Measurements from ENCODE around the gene SLC22A24.

The SLC22A24 gene

DNA sequence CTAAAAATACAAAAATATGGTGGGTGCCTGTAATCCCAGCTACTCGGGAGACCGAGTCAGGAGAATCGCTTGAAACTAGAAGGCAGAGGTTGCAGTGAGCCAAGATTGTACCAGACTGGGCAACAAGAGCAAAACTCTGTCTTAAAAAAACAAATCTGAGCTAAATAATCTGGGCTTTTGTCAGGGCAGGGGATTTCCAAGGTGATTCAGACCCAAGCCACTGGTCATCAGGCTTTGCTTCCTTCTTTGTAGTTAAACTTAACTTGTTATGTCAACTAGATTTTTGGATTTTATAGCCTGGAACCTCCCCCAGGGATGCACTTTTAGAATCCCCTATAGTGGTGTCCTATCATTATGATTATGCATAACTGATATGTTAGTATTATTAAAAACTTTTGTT lies 101.4 kb downstream of the SLC22A24 start:
- H3K27me3 ChIP-seq (ENCODE audit: control insufficient read depth, insufficient read depth, low read length) = no peaks in the 10 kb centered on the region
- no peaks in the 10 kb centered on the region for H3K4me1 ChIP-seq (ENCODE audit: control insufficient read depth, insufficient read depth, low read length)
- H3K27ac ChIP-seq (ENCODE audit: low read depth, low read length) = no peak overlapping the region
- no peaks in the 10 kb centered on the region for H3K36me3 ChIP-seq (ENCODE audit: control insufficient read depth, insufficient read depth, low read length)
- no peak overlapping the region for H3K4me3 ChIP-seq (ENCODE audit: low read length)
- H3K9ac ChIP-seq (ENCODE audit: low read length) = no peak overlapping the region

DNA sequence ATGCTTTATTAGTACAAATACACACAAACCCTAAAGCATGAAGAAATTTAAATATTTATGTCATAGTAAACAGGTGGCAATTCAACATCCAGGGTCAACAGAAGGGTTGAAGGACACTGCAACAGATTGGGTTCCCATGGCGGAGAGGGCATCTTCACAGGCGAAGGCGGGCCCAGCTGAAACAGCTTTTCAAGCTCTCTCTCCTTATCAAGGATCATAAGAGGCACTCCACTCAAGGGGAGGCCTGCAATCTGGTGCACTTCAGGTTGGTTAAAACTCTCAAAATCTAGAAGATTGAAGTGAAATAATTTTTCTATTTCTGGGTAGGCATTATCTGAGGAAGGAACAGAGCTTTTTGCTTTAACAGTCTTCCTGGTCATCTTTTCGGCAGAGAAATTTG lies 111.6 kb downstream of the SLC22A24 start:
- Histone ChIP-seq H3K27ac (ENCODE audit: low read depth, low read length) (no peak overlapping the region), H3K4me1 (ENCODE audit: control insufficient read depth, insufficient read depth, low read length) (no peaks in the 10 kb centered on the region), H3K27me3 (ENCODE audit: control insufficient read depth, insufficient read depth, low read length) (no peaks in the 10 kb centered on the region), H3K9ac (ENCODE audit: low read length) (no peak overlapping the region), H3K4me3 (ENCODE audit: low read length) (no peak overlapping the region), H3K36me3 (ENCODE audit: control insufficient read depth, insufficient read depth, low read length) (no peaks in the 10 kb centered on the region)

Data from rectal smooth muscle tissue (tissue), 1 donor.